ENCODE results near the gene STYK1.
"Not testable (repeated sequence)": the region's sequence is repeated elsewhere in the genome, so short reads cannot be mapped to it uniquely, and the experiment has no call there.

STYK1 gene

GRCh38 chr12:10618338-10618987 is 55.4 kb downstream of the STYK1 start:
- no peak for DNase-seq

DNA sequence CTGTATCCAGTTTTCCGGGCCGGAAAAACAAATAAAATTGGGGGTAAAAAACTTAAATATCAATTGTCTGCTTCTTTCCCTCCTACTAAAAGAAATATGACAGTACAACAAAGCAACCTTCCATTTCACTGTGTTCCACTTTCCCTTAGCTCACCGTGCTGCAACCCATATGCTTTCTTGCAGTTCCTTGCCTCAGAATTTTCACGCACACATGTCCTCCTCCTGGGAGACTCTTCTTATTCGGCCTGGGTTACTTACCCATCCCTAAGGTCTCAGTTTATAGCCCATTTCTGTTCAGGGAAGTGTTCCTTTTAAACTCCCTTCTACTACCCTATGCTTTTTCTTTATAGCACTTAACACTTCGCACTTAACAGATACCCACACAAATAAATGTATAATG is 56.0 kb downstream of the STYK1 start:
- DNase-seq, result no peak

DNA sequence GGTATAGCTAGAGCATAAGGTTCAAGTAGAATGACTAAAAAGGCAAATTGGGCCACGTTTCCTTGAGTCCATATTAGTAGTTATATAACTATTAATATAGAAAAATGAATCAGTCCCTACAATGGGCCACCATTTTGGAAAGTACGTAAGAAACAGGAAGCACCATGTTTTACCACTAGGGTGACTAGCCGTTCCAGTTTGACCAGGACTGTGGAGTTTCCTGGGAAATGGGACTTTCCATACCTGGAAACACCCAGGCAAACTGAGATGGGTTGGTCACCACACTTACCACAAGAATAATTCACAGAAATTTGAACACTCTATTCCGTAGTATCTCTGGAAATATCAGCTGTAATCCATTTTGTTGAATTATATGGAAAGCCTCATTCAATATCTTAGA is 58.3 kb downstream of the STYK1 start:
- DNase-seq, result no peak

- DNase-seq, result no peak
These were observed 59.8 kb downstream of the STYK1 start for GRCh38 chr12:10614056-10614370.

DNA sequence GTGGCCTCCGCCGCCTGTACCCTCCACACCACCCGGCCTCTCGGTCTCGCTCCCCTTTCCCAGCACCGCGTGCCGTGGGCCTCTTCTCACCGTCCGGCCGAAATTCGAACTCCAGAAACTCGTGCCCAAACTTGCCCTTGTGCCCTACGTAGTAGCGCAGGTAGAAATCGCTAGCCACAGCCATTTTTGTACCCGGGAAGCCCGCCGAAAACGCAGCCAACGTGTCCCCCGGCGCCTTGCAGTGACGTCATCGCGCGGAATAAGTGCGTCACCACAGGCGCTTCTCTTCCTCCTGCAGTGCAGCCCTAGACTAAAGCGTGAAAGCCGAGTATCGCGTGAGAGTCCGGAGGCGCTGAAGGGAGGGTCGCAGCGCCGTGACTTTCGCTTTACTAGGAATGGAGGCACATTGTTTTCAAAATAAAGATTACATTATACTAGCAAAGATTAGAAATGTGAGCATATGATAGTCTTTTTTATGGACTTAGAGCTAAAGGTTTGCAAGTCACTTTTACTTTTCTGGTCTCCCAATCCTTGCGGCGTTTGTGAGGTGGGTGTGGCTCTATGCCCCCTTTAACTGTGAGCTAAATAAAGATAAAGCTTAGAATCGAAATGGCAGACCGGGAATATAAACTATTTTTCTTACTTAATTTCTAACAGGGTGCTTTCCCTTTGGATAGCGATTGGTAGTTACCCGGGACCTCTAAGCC is 60.4 kb downstream of the STYK1 start, which contains the start of gene MAGOHB:
MAGOHB (minus strand) TSS at position 261 of the 707 bp plus-strand sequence; CDS start at position 184, 77 bp downstream.
- DNase-seq, result peak; percentile 97

DNA sequence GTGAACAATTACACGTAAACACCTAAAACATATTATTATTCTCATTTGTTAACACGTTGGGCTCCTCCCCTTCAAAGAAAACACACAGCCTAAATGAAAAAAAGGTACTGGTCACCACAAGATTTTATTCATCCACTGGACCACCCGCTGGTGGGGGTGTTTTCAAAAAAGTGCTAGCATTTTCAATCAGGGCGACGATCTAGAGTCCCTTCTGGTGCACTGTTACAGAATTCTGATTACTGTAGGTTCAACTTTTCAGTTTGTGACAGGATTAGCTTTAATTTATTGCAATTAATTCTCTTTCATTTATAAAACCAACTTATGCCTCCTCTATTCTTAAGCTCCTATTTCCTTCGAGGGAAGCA is 60.9 kb downstream of the STYK1 start:
- DNase-seq, result peak; percentile 51

DNA sequence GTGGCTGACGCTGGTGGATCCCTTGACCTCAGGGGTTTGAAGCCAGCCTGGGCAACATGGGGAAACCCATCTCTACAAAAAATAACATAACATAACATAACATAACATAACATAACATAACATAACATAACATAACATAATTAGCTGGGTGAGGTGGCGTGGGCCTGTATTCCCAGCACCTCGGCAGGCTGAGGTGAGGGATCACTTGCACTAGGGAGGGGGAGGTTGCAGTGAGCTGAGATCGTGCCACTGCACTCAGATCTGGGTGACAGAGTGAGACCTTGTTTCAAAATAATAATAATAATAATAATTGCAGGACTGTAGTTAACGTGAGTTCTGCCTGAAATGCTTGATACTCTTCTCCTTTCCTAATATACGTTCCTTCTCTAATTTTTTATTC is 61.7 kb downstream of the STYK1 start:
- no peak for DNase-seq

GRCh38 chr12:10611258-10611657 is 62.6 kb downstream of the STYK1 start:
- DNase-seq, result not testable (repeated sequence)

GRCh38 chr12:10610188-10610587 is 63.7 kb downstream of the STYK1 start:
- no peak for DNase-seq

GRCh38 chr12:10607885-10608458 is 65.9 kb downstream of the STYK1 start:
- peak; percentile 72 for DNase-seq

DNA sequence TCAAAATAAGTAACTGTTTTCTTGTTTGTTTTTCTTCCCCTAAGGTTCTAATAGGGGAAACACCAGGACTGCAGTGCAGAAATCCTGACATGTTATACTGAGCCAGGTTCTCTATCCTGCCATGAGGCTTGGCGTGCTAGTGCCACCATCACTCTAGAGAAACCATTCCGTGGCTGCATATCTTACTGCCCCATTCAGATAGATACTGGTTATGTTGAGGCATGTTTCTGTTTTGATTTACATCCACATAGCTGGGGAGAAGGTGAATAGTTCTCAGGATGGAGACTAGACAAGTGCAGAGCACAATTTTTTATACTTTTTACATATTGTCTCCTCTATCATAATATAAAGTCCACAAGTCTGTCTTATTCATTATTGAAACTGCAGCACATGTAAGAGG is 72.0 kb downstream of the STYK1 start:
- no peak for DNase-seq

GRCh38 chr12:10600988-10601387 is 72.9 kb downstream of the STYK1 start:
- no peak for DNase-seq

DNA sequence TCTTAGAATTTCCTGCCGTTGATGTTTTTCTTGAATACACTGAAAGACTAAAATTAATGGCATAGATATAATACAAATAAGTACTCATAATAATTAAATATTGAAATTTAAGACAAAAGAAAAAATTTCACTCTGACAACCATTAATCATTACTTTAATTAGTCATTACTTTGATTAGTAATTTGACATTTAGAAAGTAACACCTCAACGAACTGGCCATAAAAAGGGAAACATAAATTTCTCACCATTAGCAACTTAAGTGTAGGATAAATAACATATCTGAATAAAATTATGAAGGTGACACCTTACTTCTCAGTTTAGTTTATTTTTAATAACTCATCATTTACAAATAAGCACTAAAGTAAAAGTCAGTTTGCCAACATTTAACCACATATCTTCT is 78.0 kb downstream of the STYK1 start:
- no peak for DNase-seq

GRCh38 chr12:10590966-10591365 is 82.9 kb downstream of the STYK1 start:
- no peak for DNase-seq

- peak; percentile 6 for DNase-seq
These were observed 89.4 kb downstream of the STYK1 start for GRCh38 chr12:10584415-10584814.

DNA sequence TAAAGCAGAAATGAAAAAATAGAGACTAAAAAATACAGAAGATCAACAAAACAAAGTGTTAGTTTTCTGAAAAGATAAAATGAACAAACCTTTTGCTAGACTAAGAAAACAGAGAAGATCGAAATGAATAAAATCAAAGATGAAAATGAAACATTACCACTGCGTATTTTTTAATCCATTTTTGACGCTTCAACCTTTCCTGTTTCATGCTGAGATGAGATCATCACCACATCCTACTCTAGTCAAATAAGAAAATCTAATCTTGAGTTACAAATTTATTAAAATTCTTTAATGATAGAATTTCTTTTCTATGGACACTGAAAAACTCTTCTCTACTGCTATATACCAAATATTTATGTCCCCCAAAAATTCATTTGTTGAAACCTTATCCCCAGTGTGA is 91.1 kb downstream of the STYK1 start:
- DNase-seq, result no peak

DNA sequence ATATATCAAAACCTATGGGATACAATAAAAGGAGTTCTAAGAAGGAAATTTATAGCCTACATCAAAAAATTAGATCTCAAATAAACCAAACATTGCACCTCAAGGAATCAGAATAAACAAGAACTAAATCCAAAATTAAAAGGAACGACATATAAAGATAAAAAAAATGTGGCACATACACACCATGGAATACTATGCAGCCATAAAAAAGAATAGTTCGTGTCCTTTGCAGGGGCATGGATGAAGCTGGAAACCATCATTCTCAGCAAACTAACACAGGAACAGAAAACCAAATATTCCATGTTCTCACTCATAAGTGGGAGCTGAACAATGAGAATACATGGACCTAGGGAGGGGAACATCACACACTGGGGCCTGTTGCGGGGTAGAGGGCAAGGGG is 91.7 kb downstream of the STYK1 start:
- not testable (repeated sequence) for DNase-seq

DNA sequence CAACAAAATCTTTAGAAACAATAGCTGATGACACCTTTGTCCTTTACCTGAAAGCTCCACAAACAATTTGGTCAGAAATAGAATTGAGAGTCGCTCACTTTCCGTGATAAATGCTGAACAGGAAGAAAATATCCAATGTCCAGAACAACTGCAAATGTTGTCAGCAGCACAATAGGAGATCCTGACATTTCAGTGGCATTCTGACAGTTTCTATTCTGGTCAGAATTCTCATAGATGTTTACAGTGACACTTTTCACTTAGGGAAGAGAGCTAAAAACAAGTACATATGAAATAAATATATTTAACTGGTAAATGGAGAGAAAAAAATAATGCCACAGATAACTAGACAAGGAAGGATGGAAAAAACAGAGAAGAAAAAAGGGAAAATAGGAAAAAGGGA is 99.5 kb downstream of the STYK1 start:
- DNase-seq, result no peak

- not testable (repeated sequence) for DNase-seq
These were observed 101.8 kb downstream of the STYK1 start for GRCh38 chr12:10572021-10572490.

DNA sequence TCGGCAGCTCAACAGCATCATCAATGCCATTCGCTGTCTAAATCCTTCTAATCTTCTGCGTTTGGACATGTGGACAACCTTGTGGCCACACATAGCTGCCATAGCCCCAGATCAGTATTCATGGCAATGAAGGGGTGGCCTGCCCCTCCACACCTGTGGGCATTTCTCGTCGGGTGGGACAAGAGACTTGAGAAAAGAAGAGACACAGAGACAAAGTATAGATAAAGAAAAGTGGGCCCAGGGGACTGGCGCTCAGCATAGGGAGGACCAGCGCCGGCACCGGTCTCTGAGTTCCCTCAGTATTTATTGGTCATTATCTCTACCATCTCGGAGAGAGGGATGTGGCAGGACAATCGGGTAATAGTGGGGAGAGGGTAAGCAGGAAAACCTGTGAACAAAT is 102.7 kb downstream of the STYK1 start:
- DNase-seq, result no peak

All from hematopoietic multipotent progenitor cell treated with erythropoietin and hydrocortisone succinate and interleukin-3 and kit ligand, for 6 days (in vitro differentiated cells).